ENCODE data around the gene TUBA1C.
"Not testable (repeated sequence)": the region's sequence is repeated elsewhere in the genome, so short reads cannot be mapped to it uniquely, and the experiment has no call there.

Gene TUBA1C

DNA sequence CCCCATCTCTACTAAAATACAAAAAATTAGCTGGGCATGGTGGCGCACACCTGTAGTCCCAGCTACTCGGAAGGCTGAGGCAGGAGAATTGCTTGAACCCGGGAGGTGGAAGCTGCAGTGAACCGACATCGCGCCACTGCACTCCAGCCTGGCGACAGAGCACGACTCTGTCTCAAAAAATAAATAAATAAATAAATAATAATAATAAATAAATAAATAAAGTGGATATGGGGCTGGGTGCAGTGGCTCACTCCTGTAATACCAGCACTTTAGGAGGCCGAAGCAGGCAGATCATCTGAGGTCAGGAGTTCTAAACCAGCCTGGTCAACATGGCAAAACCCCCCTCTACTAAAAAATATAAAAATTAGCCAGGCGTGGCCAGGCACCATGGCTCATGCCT is 52.2 kb downstream of the TUBA1C start:
- H3K9me3 ChIP-seq (ENCODE audit: control insufficient read depth, low read length); H3K36me3 ChIP-seq (ENCODE audit: control insufficient read depth, insufficient read depth, low read length); H3K4me1 ChIP-seq (ENCODE audit: control insufficient read depth, insufficient read depth, low read length, poor library complexity, severe bottlenecking); H3K4me3 ChIP-seq (ENCODE audit: extremely low read depth, insufficient read depth, low read length, poor library complexity, severe bottlenecking); H3K27ac ChIP-seq (ENCODE audit: low read depth, low read length, severe bottlenecking): not testable (repeated sequence)
- WGBS, 2 experiments (ENCODE audit: insufficient coverage in 2 of 2): 90 to 91% methylated on average over 5 of the region's 10 CpGs

DNA sequence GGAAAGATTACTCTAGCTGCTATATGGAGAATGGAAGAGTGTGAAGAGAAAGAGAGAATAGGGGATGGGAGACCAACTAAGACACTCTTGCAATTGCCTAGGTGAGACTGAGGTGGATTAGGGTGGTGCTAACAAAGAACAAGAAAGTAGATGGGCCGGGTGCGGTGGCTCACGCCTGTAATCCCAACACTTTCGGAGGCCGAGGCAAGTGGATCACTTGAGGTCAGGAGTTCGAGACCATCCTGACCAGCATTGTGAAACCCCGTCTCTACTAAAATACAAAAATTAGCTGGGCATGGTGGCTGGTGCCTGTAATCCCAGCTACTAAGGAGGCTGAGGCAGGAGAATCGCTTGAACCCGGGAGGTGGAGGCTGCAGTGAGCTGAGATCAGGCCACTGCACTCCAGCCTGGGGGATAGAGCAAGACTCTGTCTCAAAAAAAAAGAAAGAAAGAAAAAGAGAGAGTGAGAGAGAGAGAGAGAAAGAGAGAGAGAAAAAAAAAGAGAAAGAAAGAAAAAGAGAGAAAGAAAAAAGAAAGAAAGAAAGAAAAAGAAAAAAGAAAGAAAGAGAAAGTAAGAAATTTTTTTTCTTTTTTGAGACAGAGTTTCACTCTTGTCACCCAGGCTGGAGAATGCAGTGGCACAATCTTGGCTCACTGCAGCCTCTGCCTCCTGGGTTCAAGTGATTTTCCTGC is 55.7 kb downstream of the TUBA1C start:
- not testable (repeated sequence) for H3K4me3 ChIP-seq (ENCODE audit: extremely low read depth, insufficient read depth, low read length, poor library complexity, severe bottlenecking); H3K36me3 ChIP-seq (ENCODE audit: control insufficient read depth, insufficient read depth, low read length); H3K27ac ChIP-seq (ENCODE audit: low read depth, low read length, severe bottlenecking); H3K9me3 ChIP-seq (ENCODE audit: control insufficient read depth, low read length)
- 86 to 92% methylated on average over 9 of the region's 9 CpGs for WGBS, 2 experiments (ENCODE audit: insufficient coverage in 2 of 2)
- H3K4me1 ChIP-seq (ENCODE audit: control insufficient read depth, insufficient read depth, low read length, poor library complexity, severe bottlenecking): peaks cover 11% of the 10 kb centered on the region

DNA sequence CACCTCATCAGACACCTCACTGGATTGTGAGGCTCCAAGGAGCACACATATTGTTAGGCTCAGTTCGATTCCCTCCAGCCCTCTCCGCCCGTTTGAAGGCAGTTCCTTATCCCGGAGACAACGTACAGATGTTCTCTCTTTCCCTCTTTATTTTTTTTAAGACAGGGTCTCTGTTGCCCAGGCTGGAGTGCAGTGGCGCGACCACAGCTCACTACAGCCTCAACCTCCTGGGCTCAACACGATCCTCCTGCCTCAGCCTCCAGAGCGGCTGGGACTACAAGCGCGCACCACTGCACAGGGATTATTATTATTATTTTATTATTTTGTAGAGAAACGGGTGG is 57.5 kb downstream of the TUBA1C start:
- peaks cover 26% of the 10 kb centered on the region for H3K36me3 ChIP-seq (ENCODE audit: control insufficient read depth, insufficient read depth, low read length)
- peaks cover 11% of the 10 kb centered on the region for H3K4me1 ChIP-seq (ENCODE audit: control insufficient read depth, insufficient read depth, low read length, poor library complexity, severe bottlenecking)
- 40 to 53% methylated on average over 5 to 8 of the region's 12 CpGs for WGBS, 2 experiments (ENCODE audit: insufficient coverage in 2 of 2)
- no peak overlapping the region for H3K27ac ChIP-seq (ENCODE audit: low read depth, low read length, severe bottlenecking)
- no peaks in the 10 kb centered on the region for H3K9me3 ChIP-seq (ENCODE audit: control insufficient read depth, low read length)
- H3K4me3 ChIP-seq (ENCODE audit: extremely low read depth, insufficient read depth, low read length, poor library complexity, severe bottlenecking): peak overlapping the region; percentile 70

GRCh38 chr12:49322708-49323523 is 58.0 kb downstream of the TUBA1C start, which contains the start of gene TROAP:
Gene TROAP, plus strand, starts transcription at chr12:49323255. Its CDS starts 354 bp downstream, at chr12:49323609.
- Histone ChIP-seq H3K27ac (ENCODE audit: low read depth, low read length, severe bottlenecking) (no peak within 1 kb of the TSS), H3K36me3 (ENCODE audit: control insufficient read depth, insufficient read depth, low read length) (peaks cover 29% of the 10 kb centered on the region), H3K4me3 (ENCODE audit: extremely low read depth, insufficient read depth, low read length, poor library complexity, severe bottlenecking) (peak within 1 kb of the TSS; percentile 70), H3K9me3 (ENCODE audit: control insufficient read depth, low read length) (no peaks in the 10 kb centered on the region), H3K4me1 (ENCODE audit: control insufficient read depth, insufficient read depth, low read length, poor library complexity, severe bottlenecking) (peaks cover 11% of the 10 kb centered on the region)
- WGBS, 2 experiments (ENCODE audit: insufficient coverage in 2 of 2): 1% methylated on average over 56 to 65 of the region's 65 CpGs

- WGBS, 2 experiments (ENCODE audit: insufficient coverage in 2 of 2): 20 to 23% methylated on average over 8 to 11 of the region's 19 CpGs
- peak overlapping the region; percentile 70 for H3K4me3 ChIP-seq (ENCODE audit: extremely low read depth, insufficient read depth, low read length, poor library complexity, severe bottlenecking)
- peaks cover 11% of the 10 kb centered on the region for H3K4me1 ChIP-seq (ENCODE audit: control insufficient read depth, insufficient read depth, low read length, poor library complexity, severe bottlenecking)
- peaks cover 31% of the 10 kb centered on the region for H3K36me3 ChIP-seq (ENCODE audit: control insufficient read depth, insufficient read depth, low read length)
- no peaks in the 10 kb centered on the region for H3K9me3 ChIP-seq (ENCODE audit: control insufficient read depth, low read length)
- no peak overlapping the region for H3K27ac ChIP-seq (ENCODE audit: low read depth, low read length, severe bottlenecking)
Measured at GRCh38 chr12:49323524-49324097, 58.7 kb downstream of the TUBA1C start.

Data from mesodermal cell (in vitro differentiated cells).